Astrocyte (in vitro differentiated cells and primary cell): Measurements from ENCODE around the gene NPY4R2.
"Not testable (repeated sequence)": the region's sequence is repeated elsewhere in the genome, so short reads cannot be mapped to it uniquely, and the experiment has no call there.

Experiments used
- EZH2 ChIP-seq: IDR thresholded peaks from 2 replicates; pipeline ENCODE4 v1.6.1; 2012; ENCODE audit warnings: mild to moderate bottlenecking, low read length, inconsistent platforms; ENCODE audit not compliant: insufficient read depth
- TF ChIP-seq, protein P1 (sequence below): IDR thresholded peaks from 2 replicates; pipeline ENCODE4 v1.5.1; 2011; ENCODE audit warnings: low read depth, mild to moderate bottlenecking, inconsistent platforms, low read length, moderate library complexity; ENCODE audit not compliant: insufficient read depth

DNA sequence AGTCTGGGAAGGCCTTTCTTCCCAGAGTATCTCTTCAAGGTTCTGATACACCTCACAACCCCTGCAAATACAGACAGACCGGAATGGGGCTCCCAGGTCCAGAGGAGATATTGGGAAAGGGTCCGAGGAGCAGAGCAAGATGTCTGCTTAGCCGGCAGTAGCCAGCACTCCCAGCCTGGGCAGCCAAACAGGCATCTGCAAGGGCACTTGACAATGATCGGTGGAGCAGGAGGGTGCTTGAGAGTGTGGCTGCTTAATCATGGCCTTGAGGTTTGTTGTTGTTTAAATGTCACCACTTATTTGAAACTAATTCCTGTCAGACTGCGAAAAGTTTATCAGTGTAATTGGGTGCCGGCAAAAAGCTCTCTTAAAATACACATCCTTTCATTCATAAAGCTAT is 15.0 kb downstream of the NPY4R2 start:
- TF ChIP-seq, protein P1, sequence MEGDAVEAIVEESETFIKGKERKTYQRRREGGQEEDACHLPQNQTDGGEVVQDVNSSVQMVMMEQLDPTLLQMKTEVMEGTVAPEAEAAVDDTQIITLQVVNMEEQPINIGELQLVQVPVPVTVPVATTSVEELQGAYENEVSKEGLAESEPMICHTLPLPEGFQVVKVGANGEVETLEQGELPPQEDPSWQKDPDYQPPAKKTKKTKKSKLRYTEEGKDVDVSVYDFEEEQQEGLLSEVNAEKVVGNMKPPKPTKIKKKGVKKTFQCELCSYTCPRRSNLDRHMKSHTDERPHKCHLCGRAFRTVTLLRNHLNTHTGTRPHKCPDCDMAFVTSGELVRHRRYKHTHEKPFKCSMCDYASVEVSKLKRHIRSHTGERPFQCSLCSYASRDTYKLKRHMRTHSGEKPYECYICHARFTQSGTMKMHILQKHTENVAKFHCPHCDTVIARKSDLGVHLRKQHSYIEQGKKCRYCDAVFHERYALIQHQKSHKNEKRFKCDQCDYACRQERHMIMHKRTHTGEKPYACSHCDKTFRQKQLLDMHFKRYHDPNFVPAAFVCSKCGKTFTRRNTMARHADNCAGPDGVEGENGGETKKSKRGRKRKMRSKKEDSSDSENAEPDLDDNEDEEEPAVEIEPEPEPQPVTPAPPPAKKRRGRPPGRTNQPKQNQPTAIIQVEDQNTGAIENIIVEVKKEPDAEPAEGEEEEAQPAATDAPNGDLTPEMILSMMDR = not testable (repeated sequence)
- TF ChIP-seq EZH2 = not testable (repeated sequence)
